Muscle layer of duodenum (tissue), 2 donors: ENCODE measurements around the gene ZNF785.

Experiments
- H3K27ac ChIP-seq: one replicate; pipeline ENCODE4 v1.7.0; 2013; ENCODE audit warnings: mild to moderate bottlenecking, low read length
- H3K27me3 ChIP-seq: one replicate; pipeline ENCODE4 v1.7.0; 2013; ENCODE audit warnings: low read depth, mild to moderate bottlenecking, control low read depth, low read length
- H3K36me3 ChIP-seq, 2 donors: one replicate each; pipeline ENCODE4 v1.7.0; 2013; ENCODE audit warnings: low read length in 2 of 2, control low read depth in 1 of 2, mild to moderate bottlenecking in 1 of 2; ENCODE audit not compliant: insufficient read depth in 2 of 2, control insufficient read depth in 1 of 2
- H3K4me1 ChIP-seq, 2 donors: one replicate each; pipeline ENCODE4 v1.7.0; 2013; ENCODE audit warnings: low read length in 2 of 2, mild to moderate bottlenecking in 2 of 2, control low read depth in 1 of 2, moderate library complexity in 1 of 2; ENCODE audit not compliant: insufficient read depth in 2 of 2, control insufficient read depth in 1 of 2
- H3K4me3 ChIP-seq, 2 donors: one replicate each; pipeline ENCODE4 v1.7.0; 2013; ENCODE audit warnings: low read length in 2 of 2, low read depth in 1 of 2, mild to moderate bottlenecking in 1 of 2
- H3K9me3 ChIP-seq, 2 donors: one replicate each; pipeline ENCODE4 v1.7.0; 2013; ENCODE audit warnings: low read length in 2 of 2, control low read depth in 1 of 2, mild to moderate bottlenecking in 1 of 2; ENCODE audit not compliant: control insufficient read depth in 1 of 2
- donor health status: healthy.

ZNF785 gene

GRCh38 chr16:30615358-30616091, 30.0 kb upstream of the ZNF785 start:
- H3K4me1 ChIP-seq = peaks cover 0 to under 1% of the 10 kb centered on the region in 2 donors
- no peaks in the 10 kb centered on the region for H3K9me3 ChIP-seq
- H3K4me3 ChIP-seq = no peak overlapping the region
- H3K27ac ChIP-seq = no peak overlapping the region
- H3K27me3 ChIP-seq = no peaks in the 10 kb centered on the region
- no peaks in the 10 kb centered on the region for H3K36me3 ChIP-seq

- H3K4me3 ChIP-seq = peak within 1 kb of the TSS; percentile 91 to 94
- no peaks in the 10 kb centered on the region for H3K9me3 ChIP-seq
- no peaks in the 10 kb centered on the region for H3K27me3 ChIP-seq
- H3K27ac ChIP-seq = peak within 1 kb of the TSS; percentile 94
- H3K36me3 ChIP-seq = peaks cover 0 to 8% of the 10 kb centered on the region in 2 donors
- peaks cover 6 to 15% of the 10 kb centered on the region in 2 donors for H3K4me1 ChIP-seq
Observed at GRCh38 chr16:30609926-30610839, 24.7 kb upstream of the ZNF785 start, which contains the start of gene ZNF689. ZNF689 (minus strand) TSS chr16:30610389; CDS start chr16:30610041, 348 bp downstream.

GRCh38 chr16:30609002-30609925, 23.8 kb upstream of the ZNF785 start:
- H3K4me3 ChIP-seq = peak overlapping the region; percentile 91 to 94
- peaks cover 6 to 24% of the 10 kb centered on the region in 2 donors for H3K4me1 ChIP-seq
- H3K27me3 ChIP-seq = no peaks in the 10 kb centered on the region
- no peaks in the 10 kb centered on the region for H3K9me3 ChIP-seq
- H3K36me3 ChIP-seq = peaks cover under 1 to 17% of the 10 kb centered on the region in 2 donors
- H3K27ac ChIP-seq = peak overlapping the region; percentile 94

GRCh38 chr16:30606004-30606403, 20.5 kb upstream of the ZNF785 start:
- peaks cover 11 to 32% of the 10 kb centered on the region in 2 donors for H3K36me3 ChIP-seq
- H3K27ac ChIP-seq = no peak overlapping the region
- peaks cover 19 to 43% of the 10 kb centered on the region in 2 donors for H3K4me1 ChIP-seq
- H3K4me3 ChIP-seq = no peak overlapping the region
- no peaks in the 10 kb centered on the region for H3K9me3 ChIP-seq
- H3K27me3 ChIP-seq = no peaks in the 10 kb centered on the region

GRCh38 chr16:30605158-30605557, 19.7 kb upstream of the ZNF785 start:
- no peaks in the 10 kb centered on the region for H3K27me3 ChIP-seq
- H3K27ac ChIP-seq = no peak overlapping the region
- H3K4me1 ChIP-seq = peaks cover 19 to 40% of the 10 kb centered on the region in 2 donors
- H3K36me3 ChIP-seq = peaks cover 11 to 32% of the 10 kb centered on the region in 2 donors
- H3K4me3 ChIP-seq = no peak overlapping the region
- no peaks in the 10 kb centered on the region for H3K9me3 ChIP-seq

- H3K27ac ChIP-seq = no peak overlapping the region
- H3K27me3 ChIP-seq = no peaks in the 10 kb centered on the region
Observed at GRCh38 chr16:30604316-30604947, 18.9 kb upstream of the ZNF785 start.

GRCh38 chr16:30603945-30604315, 18.4 kb upstream of the ZNF785 start:
- Histone ChIP-seq H3K4me3 (no peak overlapping the region), H3K27ac (peak overlapping the region; percentile 27), H3K27me3 (no peaks in the 10 kb centered on the region), H3K4me1 (peaks cover 17 to 35% of the 10 kb centered on the region in 2 donors), H3K9me3 (no peaks in the 10 kb centered on the region), H3K36me3 (peaks cover 11 to 32% of the 10 kb centered on the region in 2 donors)

More at GRCh38 chr16:30604316-30604947, 18.9 kb upstream of the ZNF785 start:
- Histone ChIP-seq H3K4me3 (no peak overlapping the region), H3K9me3 (no peaks in the 10 kb centered on the region), H3K4me1 (peaks cover 19 to 40% of the 10 kb centered on the region in 2 donors), H3K36me3 (peaks cover 11 to 32% of the 10 kb centered on the region in 2 donors)

- no peaks in the 10 kb centered on the region for H3K27me3 ChIP-seq
- peaks cover 11 to 27% of the 10 kb centered on the region in 2 donors for H3K36me3 ChIP-seq
- H3K4me3 ChIP-seq = no peak overlapping the region
- H3K9me3 ChIP-seq = no peaks in the 10 kb centered on the region
- peak overlapping the region; percentile 27 for H3K27ac ChIP-seq
- H3K4me1 ChIP-seq = peaks cover 13 to 28% of the 10 kb centered on the region in 2 donors
Observed at GRCh38 chr16:30602616-30603277, 17.2 kb upstream of the ZNF785 start.

GRCh38 chr16:30601966-30602365, 16.5 kb upstream of the ZNF785 start:
- peaks cover 11 to 27% of the 10 kb centered on the region in 2 donors for H3K36me3 ChIP-seq
- peaks cover 13 to 28% of the 10 kb centered on the region in 2 donors for H3K4me1 ChIP-seq
- peak overlapping the region; percentile 14 for H3K27ac ChIP-seq
- no peaks in the 10 kb centered on the region for H3K27me3 ChIP-seq
- H3K9me3 ChIP-seq = no peaks in the 10 kb centered on the region
- H3K4me3 ChIP-seq = no peak overlapping the region

GRCh38 chr16:30600929-30601328, 15.4 kb upstream of the ZNF785 start:
- no peak overlapping the region for H3K4me3 ChIP-seq
- peaks cover 11 to 27% of the 10 kb centered on the region in 2 donors for H3K36me3 ChIP-seq
- peaks cover 13 to 28% of the 10 kb centered on the region in 2 donors for H3K4me1 ChIP-seq
- no peaks in the 10 kb centered on the region for H3K9me3 ChIP-seq
- no peak overlapping the region for H3K27ac ChIP-seq
- H3K27me3 ChIP-seq = no peaks in the 10 kb centered on the region
